SK-N-SH (cell line): ENCODE data around the gene SLC16A10. TPM values are rescaled to one million over a fixed set of nuclear protein-coding genes. Genes with fewer than 3 reads are reported as not detected.

Source experiments
- CTCF ChIA-PET: fragments of 300-600, 350-600 bp; formaldehyde crosslinking; extraction: SDS; loops from one replicate; lab custom pipeline; 2021; lab: Yijun Ruan, JAX
- POLR2A ChIA-PET: fragments of 350-600 bp; sonication (Branson Sonifier 250); formaldehyde crosslinking; extraction: SDS; loops from one replicate; lab custom pipeline; 2020; ENCODE audit warnings: antibody characterized with exemption, inconsistent platforms; lab: Yijun Ruan, JAX
- DNase-seq: peaks from one replicate; pipeline ENCODE4 v3.0.0; 2012
- H2AFZ ChIP-seq: fragments of 200-600 bp; sonication (generic); 2 replicates; pipeline ENCODE4 v1.8.1; 2016; ENCODE audit warnings: antibody characterized with exemption, mild to moderate bottlenecking, low read depth
- H3F3A ChIP-seq: fragments of 200-600 bp; sonication (generic); replicated peaks from 2 replicates; pipeline ENCODE3; 2016; ENCODE audit warnings: antibody characterized with exemption, mild to moderate bottlenecking; ENCODE audit not compliant: insufficient read depth
- H3K27ac ChIP-seq, 2 experiments: fragments of 200-500 bp in 1 of 2; fragments of 200-600 bp in 1 of 2; sonication (Bioruptor generic) in 1 of 2; sonication (generic), shearing (Covaris generic) in 1 of 2; 2 replicates each; pipeline versions ENCODE4 v1.5.1 to v1.6.1; 2014 to 2016; ENCODE audit warnings: low read depth in 2 of 2, inconsistent platforms in 1 of 2, low read length in 1 of 2, mild to moderate bottlenecking in 1 of 2, mixed read lengths in 1 of 2
- H3K27me3 ChIP-seq: fragments of 200-600 bp; sonication (generic), shearing (Covaris generic); 2 replicates; pipeline ENCODE4 v1.6.1; 2016; ENCODE audit warnings: mixed run types; ENCODE audit not compliant: insufficient read depth
- H3K36me3 ChIP-seq, 2 experiments: fragments of 200-500 bp in 1 of 2; fragments of 200-600 bp in 1 of 2; sonication (Bioruptor generic) in 1 of 2; sonication (generic) in 1 of 2; replicated peaks in 1 of 2; 2 replicates each; pipeline versions ENCODE3 to v1.5.1; 2014 to 2016; ENCODE audit warnings: low read length in 1 of 2, mild to moderate bottlenecking in 1 of 2; ENCODE audit not compliant: insufficient read depth in 2 of 2, control insufficient read depth in 1 of 2
- H3K4me1 ChIP-seq, 2 experiments: fragments of 200-500 bp in 1 of 2; fragments of 200-600 bp in 1 of 2; sonication (Bioruptor generic) in 1 of 2; sonication (generic), shearing (Covaris generic) in 1 of 2; 2 replicates each; pipeline versions ENCODE4 v1.5.1 to v1.6.1; 2014 to 2016; ENCODE audit warnings: low read depth in 1 of 2, low read length in 1 of 2, mixed run types in 1 of 2; ENCODE audit not compliant: insufficient read depth in 2 of 2, control insufficient read depth in 1 of 2
- H3K4me2 ChIP-seq: fragments of 200-600 bp; sonication (generic), shearing (Covaris generic); 2 replicates; pipeline ENCODE4 v1.6.1; 2017; ENCODE audit warnings: mixed run types
- H3K4me3 ChIP-seq, 2 experiments: fragments of 200-500 bp in 1 of 2; fragments of 200-600 bp in 1 of 2; sonication (Bioruptor generic) in 1 of 2; sonication (generic), shearing (Covaris generic) in 1 of 2; 2 replicates each; pipeline versions ENCODE4 v1.5.1 to v1.8.1; 2014 to 2016; ENCODE audit warnings: low read depth in 2 of 2, inconsistent platforms in 1 of 2, low read length in 1 of 2, mild to moderate bottlenecking in 1 of 2, mixed read lengths in 1 of 2, moderate library complexity in 1 of 2
- H3K79me2 ChIP-seq: fragments of 200-600 bp; sonication (generic); 2 replicates; pipeline ENCODE4 v1.8.1; 2017; ENCODE audit warnings: mild to moderate bottlenecking; ENCODE audit not compliant: insufficient read depth
- H3K9ac ChIP-seq: fragments of 200-600 bp; sonication (generic); 2 replicates; pipeline ENCODE4 v1.6.1; 2017; ENCODE audit warnings: mixed run types
- H3K9me2 ChIP-seq: fragments of 200-600 bp; sonication (generic); 2 replicates; pipeline ENCODE4 v1.6.1; 2017; ENCODE audit warnings: mixed run types
- H3K9me3 ChIP-seq: fragments of 200-600 bp; sonication (generic); 2 replicates; pipeline ENCODE4 v1.6.1; 2017; ENCODE audit warnings: mixed run types, mild to moderate bottlenecking, moderate library complexity
- H4K20me1 ChIP-seq: fragments of 200-600 bp; sonication (generic); 2 replicates; pipeline ENCODE4 v1.6.1; 2017; ENCODE audit warnings: mild to moderate bottlenecking, mixed run types; ENCODE audit not compliant: insufficient read depth
- EP300 ChIP-seq, 2 experiments: IDR thresholded peaks; 2 replicates each; pipeline versions ENCODE4 v1.4.0 to v1.6.1; 2012; ENCODE audit warnings: borderline replicate concordance in 1 of 2, low read depth in 1 of 2, low read length in 1 of 2
- EZH2phosphoT487 ChIP-seq: fragments of 200-600 bp; sonication (generic); IDR thresholded peaks from 2 replicates; pipeline ENCODE4 v1.6.1; 2017; ENCODE audit warnings: low read depth, mixed run types, mild to moderate bottlenecking, antibody characterized with exemption, moderate library complexity, borderline replicate concordance
- GABPA ChIP-seq: IDR thresholded peaks from 2 replicates; pipeline ENCODE4 v1.4.0; 2012; ENCODE audit warnings: low read depth, mild to moderate bottlenecking
- MEF2A ChIP-seq: IDR thresholded peaks from 2 replicates; pipeline ENCODE4 v1.4.0; 2012; ENCODE audit warnings: low read depth, borderline replicate concordance
- MXI1 ChIP-seq: IDR thresholded peaks from 2 replicates; pipeline ENCODE4 v1.6.1; 2012; ENCODE audit warnings: mild to moderate bottlenecking, low read depth, low read length, improper control_type of control experiment
- NFIC ChIP-seq: IDR thresholded peaks from 2 replicates; pipeline ENCODE4 v1.4.0; 2012; ENCODE audit warnings: borderline replicate concordance
- NRF1 ChIP-seq: IDR thresholded peaks from 2 replicates; pipeline ENCODE4 v1.6.1; 2012; ENCODE audit warnings: low read depth, mild to moderate bottlenecking, low read length
- PBX3 ChIP-seq: IDR thresholded peaks from 2 replicates; pipeline ENCODE4; 2012
- POLR2AphosphoS5 ChIP-seq: IDR thresholded peaks from 2 replicates; pipeline ENCODE4 v1.6.1; 2012; ENCODE audit warnings: low read depth, low read length
- RAD21 ChIP-seq: IDR thresholded peaks from 2 replicates; pipeline ENCODE4 v1.6.1; 2012; ENCODE audit warnings: mild to moderate bottlenecking, low read length
- RXRA ChIP-seq: IDR thresholded peaks from 2 replicates; pipeline ENCODE4 v1.4.0; 2012; ENCODE audit warnings: low read depth, mild to moderate bottlenecking, borderline replicate concordance
- SIN3A ChIP-seq: IDR thresholded peaks from 2 replicates; pipeline ENCODE4 v1.6.1; 2012; ENCODE audit warnings: low read depth, mild to moderate bottlenecking, low read length, moderate library complexity, borderline replicate concordance
- SMC3 ChIP-seq: IDR thresholded peaks from 2 replicates; pipeline ENCODE4 v1.6.1; 2012; ENCODE audit warnings: low read depth, low read length, improper control_type of control experiment
- TAF1 ChIP-seq: IDR thresholded peaks from 2 replicates; pipeline ENCODE4 v1.6.1; 2012; ENCODE audit warnings: low read depth, mild to moderate bottlenecking, low read length, moderate library complexity, borderline replicate concordance
- TCF12 ChIP-seq: IDR thresholded peaks from 2 replicates; pipeline ENCODE4 v1.4.0; 2012
- TEAD4 ChIP-seq: IDR thresholded peaks from 2 replicates; pipeline ENCODE4 v1.4.0; 2012; ENCODE audit warnings: mild to moderate bottlenecking, borderline replicate concordance; ENCODE audit not compliant: insufficient read depth
- USF1 ChIP-seq: IDR thresholded peaks from 2 replicates; pipeline ENCODE4 v1.4.0; 2012; ENCODE audit warnings: low read depth, borderline replicate concordance
- USF2 ChIP-seq: fragments of 150-350 bp; IDR thresholded peaks from 2 replicates; pipeline ENCODE4 v1.6.1; 2017; ENCODE audit warnings: antibody characterized with exemption, low read length, low read depth, borderline replicate concordance
- YY1 ChIP-seq: IDR thresholded peaks from 2 replicates; pipeline ENCODE4 v1.4.0; 2012; ENCODE audit warnings: low read depth, mild to moderate bottlenecking
- WGBS: methylation state at CpG from one replicate; pipeline ENCODE4 v1.1.6; 2017; ENCODE audit warnings: low lambda C conversion rate; 5-methylcytosine and 5-hydroxymethylcytosine counted together
- polyA plus RNA-seq, 3 experiments: library from polyadenylated mRNA; depleted of rRNA; stranded (reverse); fragments of >200 nt; gene quantifications; 2 replicates each; pipeline ENCODE4 v1.2.3, GENCODE V29; 2012
- TF ChIP-seq, protein P1 (sequence below): IDR thresholded peaks from 2 replicates; pipeline ENCODE4 v1.4.0; 2012; ENCODE audit warnings: low read depth, borderline replicate concordance
- TF ChIP-seq, protein P2 (sequence below): IDR thresholded peaks from 2 replicates; pipeline ENCODE4 v1.6.1; 2012; ENCODE audit warnings: mild to moderate bottlenecking, low read depth, low read length, moderate library complexity

The SLC16A10 gene
- polyA plus RNA-seq, 1 of the 3 experiments (the other 2 are of a cell fraction) = 0.12 TPM

GRCh38 chr6:111184827-111185532 lies 97.7 kb downstream of the SLC16A10 start (continued):
- TF ChIP-seq, protein P1, sequence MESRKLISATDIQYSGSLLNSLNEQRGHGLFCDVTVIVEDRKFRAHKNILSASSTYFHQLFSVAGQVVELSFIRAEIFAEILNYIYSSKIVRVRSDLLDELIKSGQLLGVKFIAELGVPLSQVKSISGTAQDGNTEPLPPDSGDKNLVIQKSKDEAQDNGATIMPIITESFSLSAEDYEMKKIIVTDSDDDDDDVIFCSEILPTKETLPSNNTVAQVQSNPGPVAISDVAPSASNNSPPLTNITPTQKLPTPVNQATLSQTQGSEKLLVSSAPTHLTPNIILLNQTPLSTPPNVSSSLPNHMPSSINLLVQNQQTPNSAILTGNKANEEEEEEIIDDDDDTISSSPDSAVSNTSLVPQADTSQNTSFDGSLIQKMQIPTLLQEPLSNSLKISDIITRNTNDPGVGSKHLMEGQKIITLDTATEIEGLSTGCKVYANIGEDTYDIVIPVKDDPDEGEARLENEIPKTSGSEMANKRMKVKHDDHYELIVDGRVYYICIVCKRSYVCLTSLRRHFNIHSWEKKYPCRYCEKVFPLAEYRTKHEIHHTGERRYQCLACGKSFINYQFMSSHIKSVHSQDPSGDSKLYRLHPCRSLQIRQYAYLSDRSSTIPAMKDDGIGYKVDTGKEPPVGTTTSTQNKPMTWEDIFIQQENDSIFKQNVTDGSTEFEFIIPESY = no peak
- TF ChIP-seq YY1 (no peak), NFIC (no peak), MXI1 (no peak), TAF1 (no peak), EP300 (IDR thresholded peaks at IDR 0.05; ENCODE audit: borderline replicate concordance in 1 of 2, low read depth in 1 of 2, low read length in 1 of 2) (no peak), POLR2AphosphoS5 (no peak)

DNA sequence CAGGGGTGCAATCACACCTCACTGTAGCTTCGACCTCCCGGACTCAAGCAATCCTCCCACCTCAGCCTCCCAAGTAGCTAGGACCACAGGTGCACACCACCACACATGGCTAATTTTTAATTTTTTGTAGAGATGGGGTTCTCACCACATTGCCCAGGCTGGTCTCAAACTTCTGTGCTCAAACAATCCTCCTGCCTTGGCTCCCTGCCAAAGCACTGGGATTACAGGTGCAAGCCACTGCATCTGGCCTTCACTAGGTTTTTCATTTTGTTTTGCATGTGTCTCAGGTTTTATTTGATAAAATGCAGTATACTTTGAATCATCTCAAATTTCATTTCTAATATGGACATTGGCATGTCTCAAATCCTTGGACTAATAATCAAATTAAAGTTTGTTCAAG lies 98.7 kb downstream of the SLC16A10 start:
- no peak overlapping the region for H3K9ac ChIP-seq
- CTCF ChIA-PET = interaction anchor here (1.0 kb wide), 1 partner anchor 9 kb away, joined by 4 read pairs; no protein-coding TSS in a partner anchor
- POLR2A ChIA-PET = no interaction called here
- TF ChIP-seq RAD21 (no peak), MXI1 (no peak), TEAD4 (no peak), MEF2A (no peak), EP300 (IDR thresholded peaks at IDR 0.05; ENCODE audit: borderline replicate concordance in 1 of 2, low read depth in 1 of 2, low read length in 1 of 2) (no peak), EZH2phosphoT487 (no peak), USF1 (no peak), SIN3A (no peak), GABPA (no peak), USF2 (no peak), SMC3 (no peak), TCF12 (no peak), PBX3 (no peak), RXRA (no peak), NRF1 (no peak)
- TF ChIP-seq, protein P2, sequence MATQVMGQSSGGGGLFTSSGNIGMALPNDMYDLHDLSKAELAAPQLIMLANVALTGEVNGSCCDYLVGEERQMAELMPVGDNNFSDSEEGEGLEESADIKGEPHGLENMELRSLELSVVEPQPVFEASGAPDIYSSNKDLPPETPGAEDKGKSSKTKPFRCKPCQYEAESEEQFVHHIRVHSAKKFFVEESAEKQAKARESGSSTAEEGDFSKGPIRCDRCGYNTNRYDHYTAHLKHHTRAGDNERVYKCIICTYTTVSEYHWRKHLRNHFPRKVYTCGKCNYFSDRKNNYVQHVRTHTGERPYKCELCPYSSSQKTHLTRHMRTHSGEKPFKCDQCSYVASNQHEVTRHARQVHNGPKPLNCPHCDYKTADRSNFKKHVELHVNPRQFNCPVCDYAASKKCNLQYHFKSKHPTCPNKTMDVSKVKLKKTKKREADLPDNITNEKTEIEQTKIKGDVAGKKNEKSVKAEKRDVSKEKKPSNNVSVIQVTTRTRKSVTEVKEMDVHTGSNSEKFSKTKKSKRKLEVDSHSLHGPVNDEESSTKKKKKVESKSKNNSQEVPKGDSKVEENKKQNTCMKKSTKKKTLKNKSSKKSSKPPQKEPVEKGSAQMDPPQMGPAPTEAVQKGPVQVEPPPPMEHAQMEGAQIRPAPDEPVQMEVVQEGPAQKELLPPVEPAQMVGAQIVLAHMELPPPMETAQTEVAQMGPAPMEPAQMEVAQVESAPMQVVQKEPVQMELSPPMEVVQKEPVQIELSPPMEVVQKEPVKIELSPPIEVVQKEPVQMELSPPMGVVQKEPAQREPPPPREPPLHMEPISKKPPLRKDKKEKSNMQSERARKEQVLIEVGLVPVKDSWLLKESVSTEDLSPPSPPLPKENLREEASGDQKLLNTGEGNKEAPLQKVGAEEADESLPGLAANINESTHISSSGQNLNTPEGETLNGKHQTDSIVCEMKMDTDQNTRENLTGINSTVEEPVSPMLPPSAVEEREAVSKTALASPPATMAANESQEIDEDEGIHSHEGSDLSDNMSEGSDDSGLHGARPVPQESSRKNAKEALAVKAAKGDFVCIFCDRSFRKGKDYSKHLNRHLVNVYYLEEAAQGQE = no peak

More for the DNA sequence above, 98.7 kb downstream of the SLC16A10 start:
- Histone ChIP-seq H3K27me3 (no peaks in the 10 kb centered on the region), H3K9me3 (no peaks in the 10 kb centered on the region), H3K4me3 (no peak overlapping the region), H4K20me1 (no peaks in the 10 kb centered on the region), H3K4me1 (no peaks in the 10 kb centered on the region), H3K79me2 (no peaks in the 10 kb centered on the region), H3F3A (no peaks in the 10 kb centered on the region), H3K36me3 (no peaks in the 10 kb centered on the region), H3K4me2 (no peak overlapping the region), H3K9me2 (no peaks in the 10 kb centered on the region), H3K27ac (no peak overlapping the region), H2AFZ (no peak overlapping the region)
- no peak for DNase-seq
- WGBS = 100% methylated on average over 2 of the region's 2 CpGs
